Measurements from ENCODE around the gene TRABD.

GRCh38 chr22:50213263-50213662, 27.6 kb downstream of the TRABD start:
- no peak for TF ChIP-seq CTCF (IDR thresholded peaks at IDR 0.05; ENCODE audit: low read length)
- TF ChIP-seq EZH2 (IDR thresholded peaks at IDR 0.05; ENCODE audit: borderline replicate concordance, low read length), result no peak
